ENCODE data around the gene ADAM19. TPM values are rescaled to one million over a fixed set of nuclear protein-coding genes. Genes with fewer than 3 reads are reported as not detected.
A peak's percentile ranks its signal among the peaks of the same experiment; 100 is the strongest.

ADAM19 gene
- total RNA-seq (ENCODE audit: low replicate concordance), result 11.5 and 20.9 TPM in 2 replicates

- peaks cover 15% of the 10 kb centered on the region for H3K4me1 ChIP-seq
- H3K4me2 ChIP-seq, result peak within 1 kb of the TSS; percentile 77
- no peaks in the 10 kb centered on the region for H3K9me3 ChIP-seq (ENCODE audit: low read depth)
- DNase-seq (ENCODE audit: low spot score), result peak; percentile 85
- Mint-ChIP-seq H3K9me3 (no peaks in the 10 kb centered on the region), H3K36me3 (no peaks in the 10 kb centered on the region), H3K27ac (peak within 1 kb of the TSS; percentile 67), H3K4me3 (peak within 1 kb of the TSS; percentile 99), H3K4me1 (peaks cover 34% of the 10 kb centered on the region), H3K27me3 (ENCODE audit: insufficient read depth, low read depth) (peaks cover 3% of the 10 kb centered on the region)
- H3K27me3 ChIP-seq, result peaks cover 13% of the 10 kb centered on the region
- no peak within 1 kb of the TSS for H3K9ac ChIP-seq
- peaks cover 8% of the 10 kb centered on the region for H4K20me1 ChIP-seq (ENCODE audit: low read depth)
- peak; percentile 32 for TF ChIP-seq CTCF (IDR thresholded peaks at IDR 0.05)
- TF ChIP-seq EZH2phosphoT487 (IDR thresholded peaks at IDR 0.05), result no peak
- H3K36me3 ChIP-seq, result no peaks in the 10 kb centered on the region
- H2AFZ ChIP-seq (replicated peaks), result peak within 1 kb of the TSS; percentile 78
- peaks cover 14% of the 10 kb centered on the region for H3F3A ChIP-seq (ENCODE audit: low read depth)
- H3K79me2 ChIP-seq (ENCODE audit: low read depth), result peaks cover 26% of the 10 kb centered on the region
- no peak within 1 kb of the TSS for H3K27ac ChIP-seq
- H3K4me3 ChIP-seq, result peak within 1 kb of the TSS; percentile 82
These were observed at the start of gene ADAM19 for GRCh38 chr5:157575381-157576020. ADAM19 (minus strand) TSS chr5:157575775; CDS start chr5:157575696, 79 bp downstream.

- DNase-seq (ENCODE audit: low spot score), result no peak
- TF ChIP-seq EZH2phosphoT487 (IDR thresholded peaks at IDR 0.05) (no peak), CTCF (IDR thresholded peaks at IDR 0.05) (no peak), EZH2 (IDR thresholded peaks at IDR 0.05) (no peak)
- no peaks in the 10 kb centered on the region for H3K36me3 ChIP-seq
- H3K4me3 Mint-ChIP-seq, result no peak overlapping the region
- H3K36me3 Mint-ChIP-seq, result no peaks in the 10 kb centered on the region
- no peak overlapping the region for H3K4me2 ChIP-seq
- H3K4me1 ChIP-seq, result no peaks in the 10 kb centered on the region
- no peak overlapping the region for H3K4me3 ChIP-seq
- H3K79me2 ChIP-seq (ENCODE audit: low read depth), result no peaks in the 10 kb centered on the region
- H3K4me1 Mint-ChIP-seq, result no peaks in the 10 kb centered on the region
- H3K27ac Mint-ChIP-seq, result no peak overlapping the region
- no peaks in the 10 kb centered on the region for H3K27me3 Mint-ChIP-seq (ENCODE audit: insufficient read depth, low read depth)
- H3F3A ChIP-seq (ENCODE audit: low read depth), result no peaks in the 10 kb centered on the region
- no peaks in the 10 kb centered on the region for H3K27me3 ChIP-seq
- no peak overlapping the region for H3K9ac ChIP-seq
- no peak overlapping the region for H2AFZ ChIP-seq (replicated peaks)
- no peak overlapping the region for H3K27ac ChIP-seq
- H4K20me1 ChIP-seq (ENCODE audit: low read depth), result no peaks in the 10 kb centered on the region
- H3K9me3 Mint-ChIP-seq, result peaks cover 8% of the 10 kb centered on the region
- no peaks in the 10 kb centered on the region for H3K9me3 ChIP-seq (ENCODE audit: low read depth)
These were observed 48.6 kb upstream of the ADAM19 start for GRCh38 chr5:157624144-157624543.

GRCh38 chr5:157620776-157621175 lies 45.2 kb upstream of the ADAM19 start:
- Histone ChIP-seq H3K36me3 (no peaks in the 10 kb centered on the region), H3K27me3 (no peaks in the 10 kb centered on the region), H3K4me1 (no peaks in the 10 kb centered on the region), H2AFZ (replicated peaks) (no peak overlapping the region), H3K9me3 (ENCODE audit: low read depth) (no peaks in the 10 kb centered on the region), H3K4me2 (no peak overlapping the region), H4K20me1 (ENCODE audit: low read depth) (no peaks in the 10 kb centered on the region), H3K4me3 (no peak overlapping the region), H3K27ac (no peak overlapping the region), H3K9ac (no peak overlapping the region), H3K79me2 (ENCODE audit: low read depth) (no peaks in the 10 kb centered on the region), H3F3A (ENCODE audit: low read depth) (no peaks in the 10 kb centered on the region)
- H3K27ac Mint-ChIP-seq, result no peak overlapping the region
- H3K9me3 Mint-ChIP-seq, result peaks cover 8% of the 10 kb centered on the region
- H3K4me3 Mint-ChIP-seq, result no peak overlapping the region
- H3K36me3 Mint-ChIP-seq, result no peaks in the 10 kb centered on the region
- H3K27me3 Mint-ChIP-seq (ENCODE audit: insufficient read depth, low read depth), result peaks cover 5% of the 10 kb centered on the region
- H3K4me1 Mint-ChIP-seq, result no peaks in the 10 kb centered on the region
- TF ChIP-seq CTCF (IDR thresholded peaks at IDR 0.05) (no peak), EZH2phosphoT487 (IDR thresholded peaks at IDR 0.05) (no peak), EZH2 (IDR thresholded peaks at IDR 0.05) (no peak)
- DNase-seq (ENCODE audit: low spot score), result no peak
